Left ventricle myocardium inferior (tissue), 1 donor: Measurements from ENCODE around the gene TENM3. TPM values are rescaled to one million over a fixed set of nuclear protein-coding genes. Genes with fewer than 3 reads are reported as not detected.
"Not testable (repeated sequence)": the region's sequence is repeated elsewhere in the genome, so short reads cannot be mapped to it uniquely, and the experiment has no call there.

ENCODE experiments used
- DNase-seq: peaks from one replicate; pipeline ENCODE4 v3.0.0-alpha.2; 2020
- H3K27ac ChIP-seq: fragments of 200-600 bp; replicated peaks from 2 replicates; pipeline ENCODE4 v1.8.0; 2021
- H3K27me3 ChIP-seq: fragments of 200-600 bp; 2 replicates; pipeline ENCODE4 v1.8.0; 2021; ENCODE audit warnings: low read depth
- H3K36me3 ChIP-seq: fragments of 200-600 bp; 2 replicates; pipeline ENCODE4 v1.8.0; 2021
- H3K4me1 ChIP-seq: fragments of 200-600 bp; 2 replicates; pipeline ENCODE4 v1.8.0; 2021
- H3K4me3 ChIP-seq: fragments of 200-600 bp; 2 replicates; pipeline ENCODE4 v1.8.0; 2021; ENCODE audit warnings: mild to moderate bottlenecking, moderate library complexity
- H3K9me3 ChIP-seq: fragments of 200-600 bp; replicated peaks from 2 replicates; pipeline ENCODE4 v1.8.0; 2021
- CTCF ChIP-seq: fragments of 200-600 bp; IDR thresholded peaks from 2 replicates; pipeline ENCODE4 v1.8.0; 2021; ENCODE audit warnings: antibody characterized with exemption, mild to moderate bottlenecking, borderline replicate concordance
- intact Hi-C: fragments of 100-400 bp; cut with micrococcal nuclease; formaldehyde crosslinking; loops from one replicate; pipeline ENCODE4 v1.11.0; 2022
- total RNA-seq: library from RNA; stranded (reverse); fragmentation: NEBNext Ultra II Directional; extraction: Animal tissue kit (Norgen Biotek cat#: 25700); gene quantifications from one replicate; pipeline ENCODE4 v1.2.1, GENCODE V29; 2021
- donor health status: DM: no; HTN: yes; CAD: no; lungs with severe emphysema.

TENM3 gene
- total RNA-seq, 1 donor from 2014 or later = 1.5 TPM

DNA sequence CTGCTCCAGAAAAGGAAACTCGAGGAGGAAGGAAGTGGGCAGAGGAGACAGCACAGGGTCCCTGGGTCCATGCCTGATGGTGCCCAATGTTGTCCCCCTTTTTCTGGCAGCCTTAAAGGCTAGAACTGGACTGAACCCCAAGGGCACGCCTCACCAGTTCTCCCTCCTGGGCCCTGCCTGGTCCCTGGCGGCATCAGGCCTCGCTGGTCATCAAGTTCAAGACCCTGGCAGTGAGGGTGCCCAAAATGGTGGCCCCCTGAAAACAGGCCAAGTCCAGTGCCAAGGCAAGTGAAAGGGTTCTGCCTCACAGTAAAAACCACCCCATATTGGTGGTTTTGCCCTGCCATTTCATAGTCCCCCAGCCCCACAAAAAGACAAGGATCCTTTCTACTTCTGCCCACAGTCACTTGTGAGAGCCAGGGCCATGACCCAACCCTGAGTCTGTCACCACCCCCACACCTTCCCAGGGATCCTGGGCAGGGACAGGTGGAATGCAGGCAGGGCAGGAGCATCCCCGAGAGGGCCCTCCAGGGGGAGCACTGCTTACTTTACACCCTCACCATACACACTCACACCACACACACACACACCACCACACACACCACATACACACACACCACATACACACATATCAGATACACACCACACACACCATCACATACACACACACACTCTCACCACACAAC, 566.4 kb downstream of the TENM3 start:
- no peaks in the 10 kb centered on the region for H3K36me3 ChIP-seq
- H3K27me3 ChIP-seq = peaks cover 13% of the 10 kb centered on the region
- TF ChIP-seq CTCF = no peak
- intact Hi-C loops = loop anchor here (10.0 kb wide), 1 partner anchor 335 kb away; no protein-coding TSS in a partner anchor
- H3K4me3 ChIP-seq = no peak overlapping the region
- peaks cover 13% of the 10 kb centered on the region for H3K4me1 ChIP-seq
- no peak overlapping the region for H3K27ac ChIP-seq
- DNase-seq = no peak
- H3K9me3 ChIP-seq = no peaks in the 10 kb centered on the region

- no peak for TF ChIP-seq CTCF
- Histone ChIP-seq H3K9me3 (no peaks in the 10 kb centered on the region), H3K36me3 (no peaks in the 10 kb centered on the region), H3K27me3 (peaks cover 8% of the 10 kb centered on the region), H3K27ac (no peak overlapping the region), H3K4me3 (no peak overlapping the region), H3K4me1 (peaks cover 13% of the 10 kb centered on the region)
- intact Hi-C loops = no loop called here
- no peak for DNase-seq
Observed at GRCh38 chr4:182810103-182810615, 567.0 kb downstream of the TENM3 start.

- TF ChIP-seq CTCF = no peak
- peaks cover 4% of the 10 kb centered on the region for H3K27me3 ChIP-seq
- intact Hi-C loops = no loop called here
- no peaks in the 10 kb centered on the region for H3K9me3 ChIP-seq
- DNase-seq = no peak
- no peak overlapping the region for H3K27ac ChIP-seq
- no peak overlapping the region for H3K4me3 ChIP-seq
- no peaks in the 10 kb centered on the region for H3K36me3 ChIP-seq
- H3K4me1 ChIP-seq = no peaks in the 10 kb centered on the region
Observed at GRCh38 chr4:182812916-182813315, 569.7 kb downstream of the TENM3 start.

GRCh38 chr4:182814065-182814464, 570.9 kb downstream of the TENM3 start:
- DNase-seq, intact Hi-C loops, H3K27ac ChIP-seq: not testable (repeated sequence)

DNA sequence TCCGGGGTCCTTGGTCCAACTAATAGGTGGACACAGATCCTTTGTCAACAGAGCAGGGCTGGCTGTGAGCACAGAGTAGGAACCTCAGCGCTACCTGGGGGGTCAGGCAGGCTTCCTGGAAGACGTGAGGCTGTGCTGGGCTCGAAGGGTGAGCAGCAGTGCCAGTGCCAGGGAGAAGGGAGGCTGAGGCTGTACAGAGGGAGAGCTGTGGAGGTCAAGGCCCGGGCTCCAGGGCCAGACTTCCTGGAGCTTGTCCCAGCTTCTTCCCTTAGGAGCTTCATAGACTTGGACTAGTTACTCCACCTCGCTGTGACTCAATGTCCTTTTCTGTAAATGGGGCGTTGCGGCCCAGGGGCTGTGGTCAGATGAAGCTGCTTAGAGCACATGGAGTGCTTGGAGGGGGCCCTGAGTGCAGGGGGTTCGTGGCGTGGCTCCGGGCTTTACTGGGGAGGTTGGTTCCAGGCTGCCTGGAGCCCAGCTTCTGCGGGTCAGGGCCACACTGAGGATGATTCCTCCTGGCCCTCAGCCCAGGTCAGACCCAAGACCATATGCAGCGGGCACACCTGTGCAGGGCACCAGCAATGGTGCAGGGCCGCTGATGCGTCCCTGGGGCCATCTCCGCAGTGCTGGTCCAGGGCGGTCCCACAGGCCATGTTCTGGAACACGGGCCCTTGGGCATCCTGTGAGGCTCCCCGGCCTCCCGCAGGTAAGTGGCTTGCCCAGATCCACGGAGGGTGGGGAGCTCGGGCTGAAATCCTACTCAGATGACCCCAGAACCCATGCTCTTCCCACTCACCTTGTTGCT, 575.9 kb downstream of the TENM3 start:
- Histone ChIP-seq H3K4me1 (no peaks in the 10 kb centered on the region), H3K27ac (no peak overlapping the region), H3K36me3 (no peaks in the 10 kb centered on the region), H3K27me3 (no peaks in the 10 kb centered on the region), H3K9me3 (no peaks in the 10 kb centered on the region), H3K4me3 (no peak overlapping the region)
- DNase-seq = no peak
- no peak for TF ChIP-seq CTCF
- intact Hi-C loops = no loop called here

More at GRCh38 chr4:182814065-182814464, 570.9 kb downstream of the TENM3 start:
- H3K4me3 ChIP-seq, H3K27me3 ChIP-seq, H3K36me3 ChIP-seq, H3K9me3 ChIP-seq, H3K4me1 ChIP-seq: not testable (repeated sequence)

DNA sequence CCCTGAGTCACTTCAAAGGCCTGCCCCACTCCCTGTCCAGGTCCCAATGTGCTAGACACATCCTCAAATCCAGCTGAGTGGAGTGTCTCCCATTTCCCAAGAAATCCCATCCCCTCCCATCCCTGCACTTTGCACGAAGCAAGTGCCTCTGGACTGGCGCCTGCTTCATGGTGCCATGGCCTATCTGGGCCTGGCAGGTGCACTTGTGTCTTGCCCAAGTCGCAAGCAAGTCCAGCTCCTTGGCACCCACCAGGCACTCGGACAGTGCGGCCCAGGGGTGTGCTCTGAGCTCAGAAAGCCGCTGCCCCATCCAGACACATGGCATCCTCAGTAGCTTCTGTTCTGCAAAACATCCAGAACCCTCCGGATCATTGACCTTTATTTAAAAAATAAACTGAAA, 576.5 kb downstream of the TENM3 start:
- TF ChIP-seq CTCF = no peak
- Histone ChIP-seq H3K36me3 (no peaks in the 10 kb centered on the region), H3K4me3 (no peak overlapping the region), H3K9me3 (no peaks in the 10 kb centered on the region), H3K27ac (no peak overlapping the region), H3K27me3 (no peaks in the 10 kb centered on the region), H3K4me1 (no peaks in the 10 kb centered on the region)
- intact Hi-C loops = no loop called here
- no peak for DNase-seq
